Measurements from ENCODE around the gene MRPL12.
A peak's percentile ranks its signal among the peaks of the same experiment; 100 is the strongest.
"Not testable (repeated sequence)": the region's sequence is repeated elsewhere in the genome, so short reads cannot be mapped to it uniquely, and the experiment has no call there.

MRPL12 gene

GRCh38 chr17:81717766-81718089 lies 14.6 kb downstream of the MRPL12 start:
- DNase-seq = no peak

GRCh38 chr17:81719410-81720266 lies 16.5 kb downstream of the MRPL12 start:
- DNase-seq = no peak

- no peak for DNase-seq
These were observed 17.3 kb downstream of the MRPL12 start for GRCh38 chr17:81720267-81721071.

- DNase-seq = no peak
These were observed 19.3 kb downstream of the MRPL12 start for GRCh38 chr17:81722184-81723120.

- DNase-seq = no peak
These were observed 20.6 kb downstream of the MRPL12 start for GRCh38 chr17:81723651-81724209.

GRCh38 chr17:81725439-81725838 lies 22.3 kb downstream of the MRPL12 start:
- no peak for DNase-seq

GRCh38 chr17:81726004-81726403 lies 22.8 kb downstream of the MRPL12 start:
- no peak for DNase-seq

- DNase-seq = no peak
These were observed 24.3 kb downstream of the MRPL12 start for GRCh38 chr17:81727324-81728031.

GRCh38 chr17:81733507-81734404 lies 30.6 kb downstream of the MRPL12 start:
- peak; percentile 33 for DNase-seq

- no peak for DNase-seq
These were observed 31.5 kb downstream of the MRPL12 start for GRCh38 chr17:81734405-81735263.

GRCh38 chr17:81735264-81736102 lies 32.3 kb downstream of the MRPL12 start:
- DNase-seq = no peak

- DNase-seq = no peak
These were observed 35.0 kb downstream of the MRPL12 start for GRCh38 chr17:81737947-81738800.

- DNase-seq = no peak
These were observed 35.7 kb downstream of the MRPL12 start for GRCh38 chr17:81738801-81739393.

- DNase-seq = not testable (repeated sequence)
These were observed 36.4 kb downstream of the MRPL12 start for GRCh38 chr17:81739593-81739992.

- no peak for DNase-seq
These were observed 37.3 kb downstream of the MRPL12 start for GRCh38 chr17:81740395-81740961.

GRCh38 chr17:81741049-81741593 lies 38.0 kb downstream of the MRPL12 start:
- DNase-seq = no peak
